Activated CD4-positive, alpha-beta T cell treated with anti-CD3 and anti-CD28 coated beads for 36 hours (primary cell): ENCODE measurements around the gene BCKDHB. TPM values are rescaled to one million over a fixed set of nuclear protein-coding genes. Genes with fewer than 3 reads are reported as not detected.

ENCODE experiments used
- ATAC-seq: fragments of 200-7000 bp; cut with Tn5 transposase; one replicate; pipeline ENCODE4 v1.10.0; 2021; ENCODE audit warnings: mild to moderate bottlenecking, moderate library complexity
- CTCF ChIA-PET: fragments of 350-600 bp; sonication (Branson Sonifier 250); formaldehyde crosslinking; loops from one replicate; lab custom pipeline; 2021; ENCODE audit warnings: antibody characterized with exemption; lab: Charles Lee
- POLR2A ChIA-PET: fragments of 350-600 bp; sonication (Branson Sonifier 250); formaldehyde crosslinking; loops from one replicate; lab custom pipeline; 2021; ENCODE audit warnings: antibody characterized with exemption, inconsistent platforms; lab: Charles Lee
- DNase-seq: peaks from one replicate; pipeline ENCODE4 v3.0.0-alpha.2; 2020
- H3K27ac Mint-ChIP-seq: one replicate; pipeline ENCODE4 v1.8.0; 2021; ENCODE audit warnings: mixed read lengths
- H3K27me3 Mint-ChIP-seq: one replicate; pipeline ENCODE4 v1.8.0; 2021; ENCODE audit warnings: mixed read lengths
- H3K36me3 Mint-ChIP-seq: one replicate; pipeline ENCODE4 v1.8.0; 2021; ENCODE audit warnings: low read depth, mixed read lengths
- H3K4me1 Mint-ChIP-seq: one replicate; pipeline ENCODE4 v1.8.0; 2021; ENCODE audit warnings: mixed read lengths
- H3K4me3 Mint-ChIP-seq: one replicate; pipeline ENCODE4 v1.8.0; 2021; ENCODE audit warnings: mild to moderate bottlenecking, moderate library complexity, mixed read lengths
- H3K9me3 Mint-ChIP-seq: one replicate; pipeline ENCODE4 v1.8.0; 2021; ENCODE audit warnings: low read depth, mixed read lengths
- intact Hi-C, 2 experiments: fragments of 100-400 bp; cut with DNase I in 1 of 2; cut with micrococcal nuclease in 1 of 2; formaldehyde crosslinking; loops; one replicate each; pipeline versions ENCODE4 v1.14.2 to v1.15.1; 2022 to 2024; cut with DNase I, micrococcal nuclease
- total RNA-seq, 2 experiments: library from RNA; stranded (reverse); gene quantifications; one replicate each; pipeline ENCODE4 v1.2.3, GENCODE V29; 2021

The BCKDHB gene
- total RNA-seq, 2 experiments from 2014 or later: 13.1 to 21.4 TPM

DNA sequence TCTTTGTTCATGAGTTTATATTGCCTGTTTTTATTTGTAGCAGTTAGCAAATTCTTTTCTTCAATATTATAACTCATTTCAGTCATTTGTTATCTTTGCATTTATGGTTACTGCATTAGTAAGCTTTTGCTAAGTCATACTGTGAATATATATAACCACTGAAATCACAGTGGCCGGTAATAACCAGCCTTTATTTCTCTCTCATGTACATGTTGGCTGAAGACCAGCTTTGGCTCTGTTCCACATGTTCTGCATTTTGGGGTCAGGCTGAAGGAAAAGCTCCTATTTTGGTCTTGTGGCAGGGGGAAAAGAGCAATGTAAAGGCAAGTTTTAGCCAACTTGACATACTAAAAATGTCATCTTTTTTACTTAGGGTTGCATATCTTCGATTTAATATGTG is 276.3 kb downstream of the BCKDHB start:
- Mint-ChIP-seq H3K9me3 (no peaks in the 10 kb centered on the region), H3K27ac (no peak overlapping the region), H3K27me3 (no peaks in the 10 kb centered on the region), H3K4me3 (no peak overlapping the region), H3K4me1 (no peaks in the 10 kb centered on the region), H3K36me3 (peaks cover 2% of the 10 kb centered on the region)
- CTCF ChIA-PET: no interaction called here
- DNase-seq (no peak), ATAC-seq (no peak)
- intact Hi-C loops: no loop called here
- POLR2A ChIA-PET: no interaction called here

DNA sequence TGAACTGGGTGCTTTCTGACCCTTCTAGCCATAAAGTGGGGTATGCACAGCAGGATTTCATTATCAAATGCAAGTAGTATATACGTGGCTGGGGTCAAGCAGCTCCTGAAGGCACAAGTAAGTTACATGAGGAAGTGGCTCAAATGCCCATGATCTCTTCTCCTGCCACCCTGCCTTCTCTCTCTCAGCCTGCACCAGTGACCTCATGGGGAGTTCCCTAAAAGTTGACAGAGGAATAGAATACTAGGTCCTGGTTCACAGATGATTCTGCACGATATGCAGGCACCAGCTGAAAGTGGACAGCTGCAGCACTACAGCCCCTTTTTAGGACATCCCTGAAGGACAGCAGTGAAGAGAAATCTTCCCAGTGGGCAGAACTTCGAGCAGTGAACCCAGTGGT is 282.0 kb downstream of the BCKDHB start:
- Mint-ChIP-seq H3K27me3 (no peaks in the 10 kb centered on the region), H3K36me3 (peaks cover 3% of the 10 kb centered on the region), H3K4me3 (no peak overlapping the region), H3K27ac (no peak overlapping the region), H3K4me1 (no peaks in the 10 kb centered on the region), H3K9me3 (no peaks in the 10 kb centered on the region)
- intact Hi-C loops: no loop called here
- POLR2A ChIA-PET: no interaction called here
- CTCF ChIA-PET: no interaction called here
- DNase-seq: no peak
- no peak for ATAC-seq

Other genes starting within 250 kb of the BCKDHB start
- gene ELOVL4, start 159.1 kb upstream of the BCKDHB start, total RNA-seq: 1 to 10 TPM; 1.3 to 1.6 TPM
- gene TTK, start 102.0 kb upstream of the BCKDHB start, total RNA-seq: 10 to 100 TPM; 39.1 to 47.2 TPM